Measurements from ENCODE around the gene FOXP1.

FOXP1 gene

GRCh38 chr3:71384837-71385716, 198.5 kb downstream of the FOXP1 start:
- in situ Hi-C loops (cut with MboI; ENCODE audit: low sequenced_read_pairs): no loop called here

GRCh38 chr3:71384388-71384787, 199.1 kb downstream of the FOXP1 start:
- in situ Hi-C loops (cut with MboI; ENCODE audit: low sequenced_read_pairs): no loop called here

GRCh38 chr3:71380096-71380495, 203.4 kb downstream of the FOXP1 start:
- in situ Hi-C loops (cut with MboI; ENCODE audit: low sequenced_read_pairs): no loop called here

GRCh38 chr3:71378509-71378908, 205.0 kb downstream of the FOXP1 start:
- in situ Hi-C loops (cut with MboI; ENCODE audit: low sequenced_read_pairs): no loop called here

GRCh38 chr3:71376911-71377310, 206.6 kb downstream of the FOXP1 start:
- in situ Hi-C loops (cut with MboI; ENCODE audit: low sequenced_read_pairs): no loop called here

GRCh38 chr3:71376503-71376902, 207.0 kb downstream of the FOXP1 start:
- in situ Hi-C loops (cut with MboI; ENCODE audit: low sequenced_read_pairs): no loop called here

GRCh38 chr3:71374582-71374981, 208.9 kb downstream of the FOXP1 start:
- in situ Hi-C loops (cut with MboI; ENCODE audit: low sequenced_read_pairs): no loop called here

- in situ Hi-C loops (cut with MboI; ENCODE audit: low sequenced_read_pairs): no loop called here
These were observed 210.5 kb downstream of the FOXP1 start for GRCh38 chr3:71372911-71373637.

- in situ Hi-C loops (cut with MboI; ENCODE audit: low sequenced_read_pairs): no loop called here
These were observed 211.2 kb downstream of the FOXP1 start for GRCh38 chr3:71372241-71372768.

- in situ Hi-C loops (cut with MboI; ENCODE audit: low sequenced_read_pairs): no loop called here
These were observed 212.2 kb downstream of the FOXP1 start for GRCh38 chr3:71371282-71371681.

- in situ Hi-C loops (cut with MboI; ENCODE audit: low sequenced_read_pairs): no loop called here
These were observed 213.1 kb downstream of the FOXP1 start for GRCh38 chr3:71370467-71370866.

GRCh38 chr3:71369701-71370391, 213.7 kb downstream of the FOXP1 start:
- in situ Hi-C loops (cut with MboI; ENCODE audit: low sequenced_read_pairs): no loop called here

- in situ Hi-C loops (cut with MboI; ENCODE audit: low sequenced_read_pairs): no loop called here
These were observed 216.4 kb downstream of the FOXP1 start for GRCh38 chr3:71366988-71367604.

- in situ Hi-C loops (cut with MboI; ENCODE audit: low sequenced_read_pairs): no loop called here
These were observed 222.1 kb downstream of the FOXP1 start for GRCh38 chr3:71361334-71361890.

- in situ Hi-C loops (cut with MboI; ENCODE audit: low sequenced_read_pairs): no loop called here
These were observed 222.8 kb downstream of the FOXP1 start for GRCh38 chr3:71360764-71361163.

- in situ Hi-C loops (cut with MboI; ENCODE audit: low sequenced_read_pairs): no loop called here
These were observed 223.3 kb downstream of the FOXP1 start for GRCh38 chr3:71360180-71360579.

GRCh38 chr3:71358243-71358642, 225.3 kb downstream of the FOXP1 start:
- in situ Hi-C loops (cut with MboI; ENCODE audit: low sequenced_read_pairs): no loop called here

GRCh38 chr3:71356265-71356664, 227.3 kb downstream of the FOXP1 start:
- in situ Hi-C loops (cut with MboI; ENCODE audit: low sequenced_read_pairs): no loop called here

- in situ Hi-C loops (cut with MboI; ENCODE audit: low sequenced_read_pairs): no loop called here
These were observed 227.7 kb downstream of the FOXP1 start for GRCh38 chr3:71355862-71356261.

- in situ Hi-C loops (cut with MboI; ENCODE audit: low sequenced_read_pairs): no loop called here
These were observed 228.5 kb downstream of the FOXP1 start for GRCh38 chr3:71355037-71355436.
